Subcutaneous adipose tissue (tissue), 4 donors: ENCODE measurements around the gene SF3B1. TPM values are rescaled to one million over a fixed set of nuclear protein-coding genes. Genes with fewer than 3 reads are reported as not detected.

Experiments
- CTCF ChIP-seq: fragments of 450-650 bp; IDR thresholded peaks from one replicate; pipeline ENCODE4 v1.5.1; 2016; ENCODE audit warnings: low read depth, mild to moderate bottlenecking, control low read depth, antibody characterized with exemption, moderate library complexity
- total RNA-seq, 4 donors: library from RNA; depleted of rRNA; stranded (reverse); fragments of >200 nt; gene quantifications; one replicate each; pipeline ENCODE4 v1.1.0, GENCODE V29; 2016

SF3B1 gene
- total RNA-seq, 4 donors from 2014 or later: 390 to 510 (median 406) TPM

GRCh38 chr2:197369228-197369932, 65.4 kb downstream of the SF3B1 start:
- no peak for TF ChIP-seq CTCF

GRCh38 chr2:197368412-197368811, 66.4 kb downstream of the SF3B1 start:
- no peak for TF ChIP-seq CTCF

DNA sequence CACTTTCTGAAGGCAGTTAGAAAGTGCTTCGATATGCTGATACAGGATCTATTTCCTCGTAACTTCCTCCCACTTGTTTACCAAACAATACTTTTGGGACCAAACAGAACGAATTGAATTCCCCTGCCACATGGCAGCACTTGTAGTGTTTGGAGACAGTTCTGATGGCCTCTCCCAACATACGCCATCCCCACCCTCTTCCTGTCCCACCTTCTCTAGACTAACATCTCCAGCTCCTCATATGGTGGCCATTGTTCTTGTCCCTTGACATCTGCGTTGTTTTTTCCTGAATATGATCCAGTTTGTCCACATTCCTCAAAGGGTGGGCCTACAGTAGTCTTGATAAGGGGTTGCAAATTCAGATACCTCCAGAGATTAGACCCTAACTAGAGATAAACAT, 70.8 kb downstream of the SF3B1 start:
- no peak for TF ChIP-seq CTCF

DNA sequence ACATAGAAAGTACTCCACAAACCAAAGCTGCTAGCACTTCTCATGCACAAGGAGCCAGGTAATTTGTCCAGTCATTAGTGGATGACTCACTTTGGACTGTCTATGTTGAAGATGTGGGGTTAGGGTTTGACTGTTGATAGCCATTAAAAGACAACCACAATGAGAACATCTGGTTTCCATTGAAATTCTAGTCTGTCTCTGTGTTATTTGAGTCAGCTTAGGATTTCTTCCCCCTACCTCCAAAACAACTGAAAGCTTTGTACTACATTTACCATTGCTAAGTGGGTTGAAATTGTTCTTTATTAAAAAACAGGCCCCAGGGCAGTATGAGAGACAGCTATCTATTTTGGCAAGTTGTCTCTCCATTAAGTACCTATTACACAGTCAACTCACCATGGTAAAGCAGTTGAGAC, 74.1 kb downstream of the SF3B1 start:
- TF ChIP-seq CTCF: no peak

GRCh38 chr2:197359859-197360258, 75.0 kb downstream of the SF3B1 start:
- TF ChIP-seq CTCF: no peak

- TF ChIP-seq CTCF: no peak
Observed at GRCh38 chr2:197358931-197359330, 75.9 kb downstream of the SF3B1 start.

DNA sequence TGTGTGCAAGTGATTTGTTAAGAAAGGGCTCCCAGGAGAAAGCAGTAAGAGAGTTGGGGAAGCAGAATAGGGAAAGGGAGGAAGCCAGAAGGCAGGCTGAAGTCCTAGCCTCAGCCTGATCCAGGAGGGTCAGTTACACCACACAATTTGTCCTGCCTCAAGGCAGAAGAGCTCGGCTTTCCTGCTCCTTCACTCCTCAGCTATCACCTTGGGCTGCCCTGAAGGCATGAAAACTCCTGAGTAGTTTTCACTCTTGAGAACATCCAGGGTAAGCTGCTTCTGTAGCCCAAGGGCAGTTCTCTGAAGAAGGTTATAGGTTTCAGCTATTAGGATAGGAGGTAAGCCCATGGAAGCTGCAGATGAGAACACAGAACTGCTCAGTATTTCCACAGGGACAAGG, 76.8 kb downstream of the SF3B1 start:
- no peak for TF ChIP-seq CTCF
